ENCODE data around the gene OVCA2. TPM values are rescaled to one million over a fixed set of nuclear protein-coding genes. Genes with fewer than 3 reads are reported as not detected.
A peak's percentile ranks its signal among the peaks of the same experiment; 100 is the strongest.

OVCA2 gene
- total RNA-seq, 4 donors from 2014 or later = 19.6 to 40.3 (median 36.5) TPM

GRCh38 chr17:2084766-2085647, 43.2 kb downstream of the OVCA2 start:
- TF ChIP-seq, protein P1, sequence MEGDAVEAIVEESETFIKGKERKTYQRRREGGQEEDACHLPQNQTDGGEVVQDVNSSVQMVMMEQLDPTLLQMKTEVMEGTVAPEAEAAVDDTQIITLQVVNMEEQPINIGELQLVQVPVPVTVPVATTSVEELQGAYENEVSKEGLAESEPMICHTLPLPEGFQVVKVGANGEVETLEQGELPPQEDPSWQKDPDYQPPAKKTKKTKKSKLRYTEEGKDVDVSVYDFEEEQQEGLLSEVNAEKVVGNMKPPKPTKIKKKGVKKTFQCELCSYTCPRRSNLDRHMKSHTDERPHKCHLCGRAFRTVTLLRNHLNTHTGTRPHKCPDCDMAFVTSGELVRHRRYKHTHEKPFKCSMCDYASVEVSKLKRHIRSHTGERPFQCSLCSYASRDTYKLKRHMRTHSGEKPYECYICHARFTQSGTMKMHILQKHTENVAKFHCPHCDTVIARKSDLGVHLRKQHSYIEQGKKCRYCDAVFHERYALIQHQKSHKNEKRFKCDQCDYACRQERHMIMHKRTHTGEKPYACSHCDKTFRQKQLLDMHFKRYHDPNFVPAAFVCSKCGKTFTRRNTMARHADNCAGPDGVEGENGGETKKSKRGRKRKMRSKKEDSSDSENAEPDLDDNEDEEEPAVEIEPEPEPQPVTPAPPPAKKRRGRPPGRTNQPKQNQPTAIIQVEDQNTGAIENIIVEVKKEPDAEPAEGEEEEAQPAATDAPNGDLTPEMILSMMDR (IDR thresholded peaks at IDR 0.05) = no peak
- TF ChIP-seq POLR2A (IDR thresholded peaks at IDR 0.05) = no peak
- no peak for TF ChIP-seq POLR2AphosphoS5 (IDR thresholded peaks at IDR 0.05)
- TF ChIP-seq EP300 (IDR thresholded peaks at IDR 0.05) = no peak
- H3K27me3 ChIP-seq = no peaks in the 10 kb centered on the region
- peaks cover 0 to 60% of the 10 kb centered on the region in 2 donors for H3K36me3 ChIP-seq
- WGBS, 2 donors (ENCODE audit: low coverage in 1 of 2) = 28 to 76% methylated on average over 3 to 6 of the region's 13 CpGs
- peak; percentile 76 for ATAC-seq
- no peak overlapping the region for H3K4me3 ChIP-seq
- H3K27ac ChIP-seq = peak overlapping the region; percentile 22 to 85 (median 76)
- no peaks in the 10 kb centered on the region for H3K9me3 ChIP-seq
- H3K4me1 ChIP-seq = peaks cover 0 to 82% (median 64%) of the 10 kb centered on the region in 3 donors

DNA sequence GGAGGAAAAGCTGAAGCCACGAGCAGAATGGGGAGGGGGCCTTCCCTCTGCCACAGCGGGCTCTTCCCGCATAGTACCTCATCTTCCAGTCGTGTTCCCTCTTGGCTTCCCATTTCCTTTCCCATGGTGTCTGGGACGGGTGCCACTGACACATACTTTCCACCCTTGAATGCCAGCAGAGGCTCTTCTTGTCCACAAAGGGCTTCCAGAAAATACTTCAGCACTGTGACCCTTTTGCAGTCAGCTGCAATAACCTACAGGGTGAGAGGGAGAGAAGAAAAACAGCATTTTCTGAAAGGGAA, 43.8 kb downstream of the OVCA2 start:
- ATAC-seq = peak; percentile 11
- Histone ChIP-seq H3K27me3 (no peaks in the 10 kb centered on the region), H3K4me1 (peaks cover 0 to 88% (median 65%) of the 10 kb centered on the region in 3 donors), H3K9me3 (no peaks in the 10 kb centered on the region), H3K36me3 (peaks cover 0 to 54% of the 10 kb centered on the region in 2 donors), H3K27ac (peak overlapping the region; percentile 22 to 85 (median 76)), H3K4me3 (no peak overlapping the region)
- TF ChIP-seq POLR2AphosphoS5 (IDR thresholded peaks at IDR 0.05) (peak; percentile 48), POLR2A (IDR thresholded peaks at IDR 0.05) (no peak)
- WGBS, 2 donors (ENCODE audit: low coverage in 1 of 2) = 8 to 36% methylated on average over 2 to 5 of the region's 5 CpGs

DNA sequence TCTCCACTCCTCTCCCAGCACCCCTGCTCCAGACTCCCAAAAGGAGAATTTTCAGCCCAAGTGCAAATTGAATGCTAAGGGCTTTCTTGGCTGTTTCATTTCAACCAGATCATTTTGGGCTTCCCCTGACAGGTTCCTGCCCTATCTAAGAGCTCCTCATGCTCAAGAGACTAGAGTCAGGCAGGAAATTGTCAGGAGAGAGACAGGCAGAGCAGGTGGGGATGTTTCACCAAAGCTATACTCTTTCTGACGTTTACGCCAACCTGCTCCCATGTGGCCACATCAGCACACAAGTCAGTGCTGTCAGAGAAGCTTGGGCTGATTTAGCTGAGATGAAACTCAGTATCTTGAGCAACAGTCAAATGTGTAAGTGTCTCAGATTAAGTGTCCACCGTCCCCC, 44.5 kb downstream of the OVCA2 start:
- H3K27ac ChIP-seq = peak overlapping the region in 3 of 4 donors; percentile 73 to 85 (median 80)
- no peaks in the 10 kb centered on the region for H3K9me3 ChIP-seq
- ATAC-seq = no peak
- no peak for TF ChIP-seq POLR2A (IDR thresholded peaks at IDR 0.05)
- TF ChIP-seq EP300 (IDR thresholded peaks at IDR 0.05) = no peak
- TF ChIP-seq POLR2AphosphoS5 (IDR thresholded peaks at IDR 0.05) = no peak
- TF ChIP-seq, protein P1 (IDR thresholded peaks at IDR 0.05) = no peak
- H3K36me3 ChIP-seq = peaks cover 0 to 47% of the 10 kb centered on the region in 2 donors
- peaks cover 0 to 95% (median 70%) of the 10 kb centered on the region in 3 donors for H3K4me1 ChIP-seq
- WGBS, 2 donors (ENCODE audit: low coverage in 1 of 2) = 60 to 72% methylated on average over 3 of the region's 3 CpGs
- no peak overlapping the region for H3K4me3 ChIP-seq
- no peaks in the 10 kb centered on the region for H3K27me3 ChIP-seq

GRCh38 chr17:2087597-2088211, 45.9 kb downstream of the OVCA2 start:
- 44 to 45% methylated on average over 6 to 8 of the region's 10 CpGs for WGBS, 2 donors (ENCODE audit: low coverage in 1 of 2)
- Histone ChIP-seq H3K27ac (peak overlapping the region in 3 of 4 donors; percentile 73 to 85 (median 80)), H3K4me1 (peaks cover 0 to 87% (median 69%) of the 10 kb centered on the region in 3 donors)

DNA sequence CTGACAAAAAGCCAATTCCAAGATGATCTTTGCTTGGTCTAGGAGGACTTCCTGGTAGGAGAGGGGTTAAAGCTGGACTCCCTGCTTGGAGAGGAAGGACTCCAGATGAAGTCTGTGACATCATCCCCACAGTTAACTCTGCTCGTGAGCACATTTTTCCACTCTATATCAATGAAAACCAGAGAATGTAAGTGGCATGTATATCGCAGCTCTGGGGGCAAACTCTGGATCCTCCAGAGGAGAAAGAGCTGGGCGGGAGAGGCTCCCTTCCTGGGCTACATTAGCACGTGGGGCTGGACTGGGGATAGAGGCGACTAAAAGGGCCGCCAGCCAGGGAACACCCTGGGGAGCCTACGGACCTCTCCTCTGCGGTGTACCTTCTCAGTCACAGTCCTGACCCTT, 47.2 kb downstream of the OVCA2 start:
- ATAC-seq = no peak
- Histone ChIP-seq H3K36me3 (peaks cover 0 to 20% of the 10 kb centered on the region in 2 donors), H3K9me3 (no peaks in the 10 kb centered on the region), H3K27ac (peak overlapping the region; percentile 40 to 85 (median 76)), H3K4me3 (peak overlapping the region; percentile 26 to 37), H3K4me1 (peaks cover 0 to 74% (median 56%) of the 10 kb centered on the region in 3 donors), H3K27me3 (no peaks in the 10 kb centered on the region)
- WGBS, 2 donors (ENCODE audit: low coverage in 1 of 2) = 15 to 27% methylated on average over 6 to 8 of the region's 8 CpGs
- TF ChIP-seq POLR2A (IDR thresholded peaks at IDR 0.05) (no peak), EP300 (IDR thresholded peaks at IDR 0.05) (no peak), POLR2AphosphoS5 (IDR thresholded peaks at IDR 0.05) (no peak)
- TF ChIP-seq, protein P1 (IDR thresholded peaks at IDR 0.05) = no peak

More at GRCh38 chr17:2087597-2088211, 45.9 kb downstream of the OVCA2 start:
- no peak for ATAC-seq
- no peaks in the 10 kb centered on the region for H3K9me3 ChIP-seq
- H3K36me3 ChIP-seq = peaks cover 0 to 33% of the 10 kb centered on the region in 2 donors
- no peak overlapping the region for H3K4me3 ChIP-seq
- H3K27me3 ChIP-seq = no peaks in the 10 kb centered on the region
- peak; percentile 27 for TF ChIP-seq POLR2AphosphoS5 (IDR thresholded peaks at IDR 0.05)
- TF ChIP-seq POLR2A (IDR thresholded peaks at IDR 0.05) = no peak

Measured in gastroesophageal sphincter (tissue), 4 donors.